ENCODE measurements around the gene SBSN.

- TF ChIP-seq, protein P1, sequence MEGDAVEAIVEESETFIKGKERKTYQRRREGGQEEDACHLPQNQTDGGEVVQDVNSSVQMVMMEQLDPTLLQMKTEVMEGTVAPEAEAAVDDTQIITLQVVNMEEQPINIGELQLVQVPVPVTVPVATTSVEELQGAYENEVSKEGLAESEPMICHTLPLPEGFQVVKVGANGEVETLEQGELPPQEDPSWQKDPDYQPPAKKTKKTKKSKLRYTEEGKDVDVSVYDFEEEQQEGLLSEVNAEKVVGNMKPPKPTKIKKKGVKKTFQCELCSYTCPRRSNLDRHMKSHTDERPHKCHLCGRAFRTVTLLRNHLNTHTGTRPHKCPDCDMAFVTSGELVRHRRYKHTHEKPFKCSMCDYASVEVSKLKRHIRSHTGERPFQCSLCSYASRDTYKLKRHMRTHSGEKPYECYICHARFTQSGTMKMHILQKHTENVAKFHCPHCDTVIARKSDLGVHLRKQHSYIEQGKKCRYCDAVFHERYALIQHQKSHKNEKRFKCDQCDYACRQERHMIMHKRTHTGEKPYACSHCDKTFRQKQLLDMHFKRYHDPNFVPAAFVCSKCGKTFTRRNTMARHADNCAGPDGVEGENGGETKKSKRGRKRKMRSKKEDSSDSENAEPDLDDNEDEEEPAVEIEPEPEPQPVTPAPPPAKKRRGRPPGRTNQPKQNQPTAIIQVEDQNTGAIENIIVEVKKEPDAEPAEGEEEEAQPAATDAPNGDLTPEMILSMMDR (IDR thresholded peaks at IDR 0.05), result no peak
- TF ChIP-seq POLR2A (IDR thresholded peaks at IDR 0.05), result no peak
These were observed 40.4 kb downstream of the SBSN start for GRCh38 chr19:35487656-35488182.
